BJ (cell line): ENCODE results near the gene MPPED1. TPM values are rescaled to one million over a fixed set of nuclear protein-coding genes. Genes with fewer than 3 reads are reported as not detected.

Experiments used
- CTCF ChIA-PET: fragments of 350-600 bp; formaldehyde crosslinking; extraction: SDS; loops from one replicate; lab custom pipeline; 2021; ENCODE audit warnings: antibody characterized with exemption, inconsistent platforms; lab: Yijun Ruan, JAX
- POLR2A ChIA-PET: fragments of 300-600 bp; sonication (Branson Sonifier 250); formaldehyde crosslinking; extraction: SDS; loops from one replicate; lab custom pipeline; 2021; ENCODE audit warnings: antibody characterized with exemption; lab: Charles Lee
- DNase-seq: peaks from one replicate; pipeline ENCODE4 v3.0.0-alpha.2; 2011; ENCODE audit warnings: low read depth
- H3K27me3 ChIP-seq: 2 replicates; pipeline ENCODE4 v1.6.0; 2011; ENCODE audit warnings: low read length; ENCODE audit not compliant: control insufficient read depth, insufficient read depth
- H3K36me3 ChIP-seq: 2 replicates; pipeline ENCODE4 v1.5.1; 2011; ENCODE audit warnings: low read length; ENCODE audit not compliant: control insufficient read depth, insufficient read depth
- H3K4me3 ChIP-seq: 2 replicates; pipeline ENCODE4 v1.5.1; 2011; ENCODE audit warnings: low read depth, mild to moderate bottlenecking, control low read depth, low read length
- polyA plus RNA-seq: library from polyadenylated mRNA; depleted of rRNA; stranded (reverse); fragments of >200 nt; gene quantifications from 2 replicates; pipeline ENCODE4 v1.2.3, GENCODE V29; 2011
- TF ChIP-seq, protein P1 (sequence below): IDR thresholded peaks from 2 replicates; pipeline ENCODE4 v1.5.1; 2011; ENCODE audit warnings: low read depth, mild to moderate bottlenecking, control low read depth, inconsistent platforms, low read length, moderate library complexity; ENCODE audit not compliant: insufficient read depth

Gene MPPED1
- polyA plus RNA-seq, 1 experiment, result not detected

DNA sequence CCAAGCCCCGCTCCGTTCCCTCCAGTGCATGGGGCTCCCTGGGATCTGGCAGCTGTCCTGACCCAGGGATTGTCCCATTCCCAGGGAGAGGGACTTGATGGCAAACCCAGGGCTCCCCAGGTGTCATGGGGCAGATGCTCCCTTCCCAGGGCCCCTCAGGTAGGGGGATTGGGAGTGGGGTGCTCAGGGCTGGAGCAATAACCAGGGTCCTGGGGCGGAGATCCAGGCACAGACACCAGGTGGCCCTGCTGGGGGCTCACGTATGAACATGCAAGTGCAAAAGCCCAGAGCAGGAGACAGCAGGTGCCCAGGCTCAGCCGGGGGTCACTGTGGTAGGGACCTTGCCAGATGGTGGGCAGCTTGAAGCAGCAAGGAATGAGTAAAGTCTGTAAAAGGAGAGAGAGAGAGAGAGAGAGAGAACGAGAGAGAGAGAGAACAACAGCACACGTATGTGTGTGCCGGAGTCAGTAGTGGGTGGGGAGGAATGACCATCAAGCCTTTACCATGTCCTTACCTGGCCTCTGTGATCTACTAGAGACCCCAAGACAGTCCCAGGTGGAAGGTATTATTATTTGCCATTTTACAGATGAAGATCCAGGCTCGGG, 19.3 kb upstream of the MPPED1 start:
- H3K27me3 ChIP-seq, result no peaks in the 10 kb centered on the region; the same call in 1 of the 2 replicates
- POLR2A ChIA-PET, result no interaction called here
- TF ChIP-seq, protein P1, sequence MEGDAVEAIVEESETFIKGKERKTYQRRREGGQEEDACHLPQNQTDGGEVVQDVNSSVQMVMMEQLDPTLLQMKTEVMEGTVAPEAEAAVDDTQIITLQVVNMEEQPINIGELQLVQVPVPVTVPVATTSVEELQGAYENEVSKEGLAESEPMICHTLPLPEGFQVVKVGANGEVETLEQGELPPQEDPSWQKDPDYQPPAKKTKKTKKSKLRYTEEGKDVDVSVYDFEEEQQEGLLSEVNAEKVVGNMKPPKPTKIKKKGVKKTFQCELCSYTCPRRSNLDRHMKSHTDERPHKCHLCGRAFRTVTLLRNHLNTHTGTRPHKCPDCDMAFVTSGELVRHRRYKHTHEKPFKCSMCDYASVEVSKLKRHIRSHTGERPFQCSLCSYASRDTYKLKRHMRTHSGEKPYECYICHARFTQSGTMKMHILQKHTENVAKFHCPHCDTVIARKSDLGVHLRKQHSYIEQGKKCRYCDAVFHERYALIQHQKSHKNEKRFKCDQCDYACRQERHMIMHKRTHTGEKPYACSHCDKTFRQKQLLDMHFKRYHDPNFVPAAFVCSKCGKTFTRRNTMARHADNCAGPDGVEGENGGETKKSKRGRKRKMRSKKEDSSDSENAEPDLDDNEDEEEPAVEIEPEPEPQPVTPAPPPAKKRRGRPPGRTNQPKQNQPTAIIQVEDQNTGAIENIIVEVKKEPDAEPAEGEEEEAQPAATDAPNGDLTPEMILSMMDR, result no peak
- CTCF ChIA-PET, result interaction anchor here (0.6 to 1.0 kb wide), 2 partner anchors 404 to 423 kb away, joined by 3 read pairs; no protein-coding TSS in a partner anchor
- no peak for DNase-seq
- H3K4me3 ChIP-seq, result no peak overlapping the region
- H3K36me3 ChIP-seq, result no peaks in the 10 kb centered on the region

DNA sequence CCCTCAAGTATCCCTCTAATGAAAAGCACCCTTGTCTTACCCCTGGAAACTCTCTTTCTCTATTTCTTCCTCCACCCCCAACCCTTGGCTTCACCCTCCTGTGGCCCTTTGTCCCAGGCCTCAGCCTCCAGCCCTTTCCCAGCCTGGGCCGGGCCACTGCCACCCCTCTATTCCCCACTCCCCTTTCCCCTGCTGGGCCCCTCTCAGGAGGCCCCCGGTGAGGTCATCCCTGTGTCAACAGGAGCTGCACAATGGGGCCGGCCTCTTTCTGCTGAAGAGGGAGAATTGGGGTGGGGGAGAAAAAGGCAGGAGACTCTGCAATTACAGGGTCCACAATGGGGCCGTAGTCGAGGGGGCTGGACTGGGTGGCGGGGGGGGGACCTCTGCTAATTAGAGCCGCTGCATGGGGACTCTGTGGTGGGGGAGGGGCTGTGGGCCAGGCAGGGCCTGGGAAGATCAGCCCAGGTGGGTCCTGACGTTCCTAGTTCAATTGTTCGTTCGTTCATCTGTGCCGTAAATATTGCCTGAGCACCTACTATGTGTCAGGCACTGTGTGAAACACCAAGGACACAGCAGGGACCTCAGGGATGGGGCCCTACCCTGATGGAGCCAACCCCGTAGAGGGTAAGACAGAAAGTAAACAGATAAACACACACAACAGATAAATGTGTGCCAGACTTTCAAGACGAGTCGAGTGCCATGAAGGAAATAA, 18.5 kb upstream of the MPPED1 start:
- TF ChIP-seq, protein P1, result no peak
- DNase-seq, result no peak
- ChIA-PET CTCF (no interaction called here), POLR2A (interaction anchor here (0.5 kb wide), 1 partner anchor 104 kb away, joined by 3 read pairs; no protein-coding TSS in a partner anchor)
- Histone ChIP-seq H3K27me3 (no peaks in the 10 kb centered on the region; the same call in 1 of the 2 replicates), H3K36me3 (no peaks in the 10 kb centered on the region), H3K4me3 (no peak overlapping the region)

DNA sequence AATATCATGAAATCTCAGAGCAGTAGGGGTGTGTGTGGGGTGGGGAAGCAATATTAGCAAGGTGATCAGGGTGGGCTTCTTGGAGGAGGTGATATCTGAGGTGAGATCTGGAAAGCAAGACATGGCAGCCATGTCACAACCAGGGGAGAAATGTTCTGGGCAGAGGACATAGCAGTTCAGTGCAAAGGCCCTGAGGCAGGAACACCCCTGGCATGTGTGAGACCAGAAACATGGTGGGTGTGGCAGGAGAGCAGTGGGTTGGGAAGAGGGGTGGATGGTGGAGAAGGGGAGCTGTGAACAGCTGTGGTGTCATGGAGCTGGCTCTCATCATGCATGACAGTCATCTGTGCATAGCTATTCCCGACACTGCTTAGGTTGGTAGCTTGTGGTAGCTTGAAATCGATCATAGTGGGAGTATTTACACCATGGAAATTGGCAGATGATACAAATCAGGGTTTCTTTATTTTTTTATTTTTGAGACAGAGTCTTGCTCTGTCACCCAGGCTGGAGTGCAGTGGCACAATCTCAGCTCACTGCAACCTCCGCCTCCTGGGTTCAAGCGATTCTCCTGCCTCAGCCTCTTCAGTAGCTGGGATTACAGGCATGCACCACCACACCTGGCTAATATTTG, 17.9 kb upstream of the MPPED1 start:
- ChIA-PET POLR2A (interaction anchor here (0.5 kb wide), 1 partner anchor 104 kb away, joined by 3 read pairs; no protein-coding TSS in a partner anchor), CTCF (interaction anchor here (1.5 kb wide), 1 partner anchor 8 kb away, joined by 4 read pairs; no protein-coding TSS in a partner anchor)
- Histone ChIP-seq H3K36me3 (no peaks in the 10 kb centered on the region), H3K4me3 (no peak overlapping the region), H3K27me3 (no peaks in the 10 kb centered on the region; the same call in 1 of the 2 replicates)
- TF ChIP-seq, protein P1, result no peak
- no peak for DNase-seq

DNA sequence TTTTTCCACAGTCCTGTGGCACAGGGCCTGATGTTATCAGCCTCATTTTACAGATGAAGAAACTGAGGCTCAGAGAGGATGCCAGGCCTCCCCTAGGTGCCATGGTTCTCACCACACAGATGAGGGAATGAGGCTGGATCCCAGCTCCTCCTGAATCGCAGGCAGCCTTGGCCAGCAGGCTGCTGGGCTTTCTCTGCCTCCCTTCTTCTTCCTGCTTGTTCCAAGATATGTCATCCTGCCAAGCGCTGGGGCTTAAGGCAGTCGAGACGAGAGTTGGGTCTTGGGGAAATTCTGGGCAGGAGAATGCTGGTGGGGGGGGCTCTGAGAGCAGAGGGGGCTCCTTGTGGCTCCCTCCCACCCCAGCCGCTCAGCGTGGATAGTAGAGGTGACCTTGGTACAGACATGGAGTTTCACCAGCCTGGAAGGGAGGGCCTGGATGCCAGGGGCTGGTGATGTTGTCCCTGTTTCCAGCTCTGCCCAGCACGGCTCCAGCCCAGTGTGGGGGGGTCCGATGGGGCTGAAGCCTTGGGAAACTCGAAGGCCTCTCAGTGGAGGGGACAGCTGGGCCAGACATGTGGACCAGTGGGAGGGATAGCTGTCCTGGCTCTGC, 16.6 kb upstream of the MPPED1 start:
- no peak overlapping the region for H3K4me3 ChIP-seq
- no peaks in the 10 kb centered on the region; the same call in 1 of the 2 replicates for H3K27me3 ChIP-seq
- POLR2A ChIA-PET, result no interaction called here
- TF ChIP-seq, protein P1, result no peak
- H3K36me3 ChIP-seq, result no peaks in the 10 kb centered on the region
- DNase-seq, result no peak
- CTCF ChIA-PET, result interaction anchor here (0.8 to 1.5 kb wide), 2 partner anchors 10 to 490 kb away, joined by 4 read pairs; no protein-coding TSS in a partner anchor
